B cell (primary cell): Measurements from ENCODE around the gene PDZD7. TPM values are rescaled to one million over a fixed set of nuclear protein-coding genes. Genes with fewer than 3 reads are reported as not detected.
A peak's percentile ranks its signal among the peaks of the same experiment; 100 is the strongest.

Experiments used
- ATAC-seq: fragments of 200-7000 bp; cut with Tn5 transposase; one replicate; pipeline ENCODE4 v1.10.0; 2021; ENCODE audit warnings: low read depth, mild to moderate bottlenecking, moderate number of reproducible peaks, moderate library complexity
- CTCF ChIA-PET: fragments of 350-600 bp; sonication (Branson Sonifier 250); formaldehyde crosslinking; loops from one replicate; lab custom pipeline; 2021; ENCODE audit warnings: antibody characterized with exemption, inconsistent platforms; lab: Charles Lee
- POLR2A ChIA-PET: fragments of 350-600 bp; sonication (Branson Sonifier 250); formaldehyde crosslinking; loops from one replicate; lab custom pipeline; 2021; ENCODE audit warnings: antibody characterized with exemption; lab: Charles Lee
- DNase-seq: peaks from one replicate; pipeline ENCODE4 v3.0.0; 2013
- H2AFZ ChIP-seq: 2 replicates; pipeline ENCODE4 v1.6.1; 2012; ENCODE audit warnings: mild to moderate bottlenecking, low read depth, low read length; ENCODE audit not compliant: insufficient read depth, poor library complexity, severe bottlenecking
- H3K27ac ChIP-seq, 2 donors: 1 replicate in 1 of 2; 2 replicates in 1 of 2; pipeline ENCODE4 v1.5.1; 2012 to 2013; ENCODE audit warnings: low read length in 2 of 2, mild to moderate bottlenecking in 2 of 2, moderate library complexity in 1 of 2
- H3K27me3 ChIP-seq, 4 experiments: fragments of 200-600 bp in 1 of 4; sonication (generic) in 1 of 4; replicated peaks in 1 of 4; 1 replicate in 2 of 4; 2 replicates in 2 of 4; pipeline versions ENCODE4 v1.6.1 to v1.7.0; 2013 to 2016; ENCODE audit warnings: low read length in 3 of 4, mild to moderate bottlenecking in 2 of 4, mixed read lengths in 1 of 4, moderate library complexity in 1 of 4; ENCODE audit not compliant: insufficient read depth in 4 of 4, control insufficient read depth in 3 of 4; ENCODE audit errors: control extremely low read depth in 1 of 4
- H3K36me3 ChIP-seq, 2 experiments: replicated peaks in 1 of 2; 1 replicate in 1 of 2; 2 replicates in 1 of 2; pipeline versions ENCODE4 v1.6.1 to v1.7.1; 2013; ENCODE audit warnings: low read length in 1 of 2; ENCODE audit not compliant: insufficient read depth in 2 of 2, control insufficient read depth in 1 of 2; ENCODE audit errors: control extremely low read depth in 1 of 2, extremely low read depth in 1 of 2
- H3K4me1 ChIP-seq, 2 donors: fragments of 200-600 bp in 1 of 2; sonication (generic) in 1 of 2; 1 replicate in 1 of 2; 2 replicates in 1 of 2; pipeline versions ENCODE4 v1.5.1 to v1.6.1; 2013 to 2017; ENCODE audit warnings: low read length in 2 of 2; ENCODE audit not compliant: control insufficient read depth in 2 of 2, insufficient read depth in 2 of 2
- H3K4me2 ChIP-seq: replicated peaks from 2 replicates; pipeline ENCODE3; 2012; ENCODE audit warnings: mild to moderate bottlenecking, low read depth, low read length; ENCODE audit not compliant: poor library complexity, severe bottlenecking
- H3K4me3 ChIP-seq, 5 experiments: fragments of 200-600 bp in 1 of 5; sonication (generic) in 1 of 5; 1 replicate in 3 of 5; 2 replicates in 2 of 5; pipeline versions ENCODE4 v1.5.1 to v1.7.0; 2011 to 2016; ENCODE audit warnings: low read length in 4 of 5, mild to moderate bottlenecking in 4 of 5, low read depth in 2 of 5, control low read depth in 1 of 5, moderate library complexity in 1 of 5; ENCODE audit not compliant: insufficient read depth in 1 of 5; ENCODE audit errors: control extremely low read depth in 1 of 5, extremely low read depth in 1 of 5
- H3K79me2 ChIP-seq: fragments of 200-600 bp; sonication (generic); one replicate; pipeline ENCODE4 v1.6.0; 2016; ENCODE audit warnings: low read length; ENCODE audit not compliant: control insufficient read depth, insufficient read depth
- H3K9ac ChIP-seq: fragments of 200-600 bp; sonication (generic); 2 replicates; pipeline ENCODE4 v1.6.1; 2017; ENCODE audit warnings: mild to moderate bottlenecking, low read length, moderate library complexity
- H3K9me3 ChIP-seq, 3 donors: one replicate each; pipeline versions ENCODE4 v1.6.1 to v1.7.1; 2013; ENCODE audit warnings: low read length in 2 of 3; ENCODE audit not compliant: control insufficient read depth in 2 of 3, insufficient read depth in 1 of 3; ENCODE audit errors: control extremely low read depth in 1 of 3
- H4K20me1 ChIP-seq: 2 replicates; pipeline ENCODE4 v1.6.0; 2012; ENCODE audit warnings: mild to moderate bottlenecking, low read length; ENCODE audit not compliant: insufficient read depth, control insufficient read depth, poor library complexity, severe bottlenecking
- H3K27ac Mint-ChIP-seq: one replicate; pipeline ENCODE4 v1.8.0; 2021; ENCODE audit warnings: mixed read lengths
- H3K27me3 Mint-ChIP-seq: one replicate; pipeline ENCODE4 v1.8.0; 2021; ENCODE audit warnings: mixed read lengths
- H3K4me1 Mint-ChIP-seq: one replicate; pipeline ENCODE4 v1.8.0; 2021; ENCODE audit warnings: mixed read lengths
- H3K4me3 Mint-ChIP-seq: one replicate; pipeline ENCODE4 v1.8.0; 2021; ENCODE audit warnings: mixed read lengths
- H3K9me3 Mint-ChIP-seq: one replicate; pipeline ENCODE4 v1.8.0; 2022; ENCODE audit warnings: mixed read lengths; ENCODE audit not compliant: insufficient read depth
- EZH2 ChIP-seq: IDR thresholded peaks from 2 replicates; pipeline ENCODE4 v1.6.1; 2012; ENCODE audit warnings: borderline replicate concordance, low read depth, mild to moderate bottlenecking, moderate library complexity, low read length; ENCODE audit not compliant: insufficient read depth, poor library complexity, severe bottlenecking
- WGBS: methylation state at CpG from one replicate; pipeline ENCODE4 v1.1.5; 2013; ENCODE audit warnings: missing lambda C conversion rate; ENCODE audit not compliant: insufficient coverage; 5-methylcytosine and 5-hydroxymethylcytosine counted together
- intact Hi-C: fragments of 100-400 bp; cut with micrococcal nuclease; formaldehyde crosslinking; loops from one replicate; pipeline ENCODE4 v1.10.0; 2022
- polyA plus RNA-seq: library from polyadenylated mRNA; depleted of rRNA; stranded (reverse); fragments of >200 nt; gene quantifications from 2 replicates; pipeline ENCODE4 v1.2.3, GENCODE V29; 2012
- total RNA-seq, 2 donors: library from RNA; stranded (reverse); fragments of 120-200 nt in 1 of 2; gene quantifications; 1 replicate in 1 of 2; 2 replicates in 1 of 2; pipeline versions ENCODE4 v1.2.3 to v1.2.4, GENCODE V29; 2013 to 2022
- TF ChIP-seq, protein P1 (sequence below): fragments of 200-600 bp; IDR thresholded peaks from one replicate; pipeline ENCODE4 v1.8.0; 2022; ENCODE audit warnings: antibody characterized with exemption, mild to moderate bottlenecking

PDZD7 gene
- total and polyA plus RNA-seq, 2 donors (not counting 1 experiment from before 2014, with no cell fraction given): 0.64 to 0.69 TPM

DNA sequence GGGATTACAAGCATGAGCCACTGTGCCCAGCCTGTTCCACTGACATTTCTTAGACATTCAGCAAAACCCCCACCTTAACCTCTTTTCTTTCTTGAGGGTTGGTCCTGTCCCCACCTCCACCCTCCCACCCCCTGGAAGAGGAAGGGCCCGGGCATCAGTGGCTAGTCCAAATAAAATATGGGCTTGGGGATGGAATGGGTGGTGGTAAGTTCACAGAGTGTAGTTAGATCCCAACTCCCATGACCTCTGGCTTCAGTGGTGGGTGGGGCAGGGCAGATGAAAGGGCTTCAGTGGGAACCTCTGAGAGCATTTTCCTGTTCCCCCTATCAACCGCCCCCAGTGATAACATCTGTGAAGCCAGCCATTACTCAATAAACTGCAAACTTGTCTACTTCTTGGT is 9.9 kb upstream of the PDZD7 start:
- H2AFZ ChIP-seq: no peak overlapping the region
- H3K9ac ChIP-seq: no peak overlapping the region
- peaks cover 0 to 6% (median 0%) of the 10 kb centered on the region in 4 experiments for H3K27me3 ChIP-seq
- no peaks in the 10 kb centered on the region for H3K9me3 ChIP-seq
- H3K4me1 ChIP-seq: peaks cover 6 to 15% of the 10 kb centered on the region in 2 donors
- intact Hi-C loops: loop anchor here (1.0 to 5.0 kb wide), 4 partner anchors 9 to 311 kb away; partner anchors contain the start of gene BTRC
- H3K4me2 ChIP-seq: no peak overlapping the region
- no peak overlapping the region for H3K27ac ChIP-seq
- H3K4me3 ChIP-seq: no peak overlapping the region
- peaks cover 0 to 14% of the 10 kb centered on the region in 2 experiments for H3K36me3 ChIP-seq
- H3K9me3 Mint-ChIP-seq: no peaks in the 10 kb centered on the region
- DNase-seq (no peak), ATAC-seq (no peak)
- CTCF ChIA-PET: interaction anchor here (0.7 to 7.8 kb wide), 17 partner anchors 10 to 1046 kb away, joined by 3 to 306 read pairs (median 4); partner anchors contain the start of genes KAZALD1, PDZD7 and SFXN3
- TF ChIP-seq, protein P1, sequence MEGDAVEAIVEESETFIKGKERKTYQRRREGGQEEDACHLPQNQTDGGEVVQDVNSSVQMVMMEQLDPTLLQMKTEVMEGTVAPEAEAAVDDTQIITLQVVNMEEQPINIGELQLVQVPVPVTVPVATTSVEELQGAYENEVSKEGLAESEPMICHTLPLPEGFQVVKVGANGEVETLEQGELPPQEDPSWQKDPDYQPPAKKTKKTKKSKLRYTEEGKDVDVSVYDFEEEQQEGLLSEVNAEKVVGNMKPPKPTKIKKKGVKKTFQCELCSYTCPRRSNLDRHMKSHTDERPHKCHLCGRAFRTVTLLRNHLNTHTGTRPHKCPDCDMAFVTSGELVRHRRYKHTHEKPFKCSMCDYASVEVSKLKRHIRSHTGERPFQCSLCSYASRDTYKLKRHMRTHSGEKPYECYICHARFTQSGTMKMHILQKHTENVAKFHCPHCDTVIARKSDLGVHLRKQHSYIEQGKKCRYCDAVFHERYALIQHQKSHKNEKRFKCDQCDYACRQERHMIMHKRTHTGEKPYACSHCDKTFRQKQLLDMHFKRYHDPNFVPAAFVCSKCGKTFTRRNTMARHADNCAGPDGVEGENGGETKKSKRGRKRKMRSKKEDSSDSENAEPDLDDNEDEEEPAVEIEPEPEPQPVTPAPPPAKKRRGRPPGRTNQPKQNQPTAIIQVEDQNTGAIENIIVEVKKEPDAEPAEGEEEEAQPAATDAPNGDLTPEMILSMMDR: no peak
- TF ChIP-seq EZH2: no peak
- no peaks in the 10 kb centered on the region for H3K79me2 ChIP-seq
- H4K20me1 ChIP-seq: no peaks in the 10 kb centered on the region
- H3K4me3 Mint-ChIP-seq: no peak overlapping the region
- POLR2A ChIA-PET: interaction anchor here (0.7 kb wide), 1 partner anchor 30 kb away, joined by 12 read pairs; no protein-coding TSS in a partner anchor
- H3K27me3 Mint-ChIP-seq: peaks cover 4% of the 10 kb centered on the region
- WGBS: 29% methylated on average over 1 of the region's 2 CpGs
- H3K27ac Mint-ChIP-seq: no peak overlapping the region
- peaks cover 17% of the 10 kb centered on the region for H3K4me1 Mint-ChIP-seq

DNA sequence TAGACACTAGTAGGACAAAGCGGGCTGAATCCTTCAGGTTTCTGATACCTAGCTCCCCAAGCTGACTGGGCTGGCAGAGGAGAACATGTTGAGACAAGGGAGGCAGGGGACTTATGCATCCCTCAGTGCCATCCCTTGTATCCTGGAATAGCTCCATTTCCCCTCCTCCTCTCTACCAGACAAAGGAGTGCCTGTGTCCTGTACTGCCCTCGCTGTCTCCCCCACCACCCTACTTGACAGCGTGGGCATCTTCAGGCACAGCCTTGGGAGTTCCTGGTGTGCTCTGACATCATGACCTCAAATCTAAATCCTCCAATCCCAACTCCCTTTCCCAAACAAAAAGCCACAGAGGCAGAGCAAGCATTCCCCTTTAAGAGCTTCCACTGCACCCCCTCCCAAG is 9.1 kb upstream of the PDZD7 start:
- H3K9ac ChIP-seq: no peak overlapping the region
- no peak overlapping the region for H3K4me2 ChIP-seq
- no peak overlapping the region for H3K4me3 ChIP-seq
- 100% methylated on average over 3 of the region's 3 CpGs for WGBS
- no peaks in the 10 kb centered on the region for H3K79me2 ChIP-seq
- peaks cover 17% of the 10 kb centered on the region for H3K4me1 Mint-ChIP-seq
- intact Hi-C loops: loop anchor here (5.0 kb wide), 1 partner anchor 312 kb away; the partner anchor contains the start of gene BTRC
- H3K4me1 ChIP-seq: peaks cover 6 to 15% of the 10 kb centered on the region in 2 donors
- no peaks in the 10 kb centered on the region for H4K20me1 ChIP-seq
- CTCF ChIA-PET: interaction anchor here (0.7 to 7.8 kb wide), 10 partner anchors 10 to 210 kb away, joined by 3 to 306 read pairs (median 22); partner anchors contain the start of genes KAZALD1, PDZD7 and SFXN3
- ATAC-seq (no peak), DNase-seq (peak; percentile 5)
- H3K4me3 Mint-ChIP-seq: no peak overlapping the region
- no peak for TF ChIP-seq EZH2
- TF ChIP-seq, protein P1: no peak
- no peaks in the 10 kb centered on the region for H3K9me3 ChIP-seq
- POLR2A ChIA-PET: no interaction called here
- H3K9me3 Mint-ChIP-seq: no peaks in the 10 kb centered on the region
- H2AFZ ChIP-seq: no peak overlapping the region
- H3K27ac ChIP-seq: no peak overlapping the region
- H3K27me3 Mint-ChIP-seq: peaks cover 3% of the 10 kb centered on the region
- no peak overlapping the region for H3K27ac Mint-ChIP-seq
- peaks cover 0 to 14% of the 10 kb centered on the region in 2 experiments for H3K36me3 ChIP-seq
- peaks cover 0 to 4% (median 0%) of the 10 kb centered on the region in 4 experiments for H3K27me3 ChIP-seq
